Rectal smooth muscle tissue (tissue), 1 donor: ENCODE results near the gene ATAD5.

Experiments
- H3K27ac ChIP-seq: one replicate; pipeline ENCODE4 v1.7.0; 2013; ENCODE audit warnings: low read depth, low read length, inconsistent platforms
- H3K27me3 ChIP-seq: one replicate; pipeline ENCODE4 v1.7.0; 2013; ENCODE audit warnings: low read length; ENCODE audit not compliant: control insufficient read depth, insufficient read depth
- H3K36me3 ChIP-seq: one replicate; pipeline ENCODE4 v1.7.0; 2013; ENCODE audit warnings: low read length; ENCODE audit not compliant: control insufficient read depth, insufficient read depth
- H3K4me1 ChIP-seq: one replicate; pipeline ENCODE4 v1.7.0; 2013; ENCODE audit warnings: low read length; ENCODE audit not compliant: control insufficient read depth, insufficient read depth
- H3K4me3 ChIP-seq: one replicate; pipeline ENCODE4 v1.7.0; 2013; ENCODE audit warnings: low read length
- H3K9ac ChIP-seq: one replicate; pipeline ENCODE4 v1.7.0; 2013; ENCODE audit warnings: low read length

The ATAD5 gene

DNA sequence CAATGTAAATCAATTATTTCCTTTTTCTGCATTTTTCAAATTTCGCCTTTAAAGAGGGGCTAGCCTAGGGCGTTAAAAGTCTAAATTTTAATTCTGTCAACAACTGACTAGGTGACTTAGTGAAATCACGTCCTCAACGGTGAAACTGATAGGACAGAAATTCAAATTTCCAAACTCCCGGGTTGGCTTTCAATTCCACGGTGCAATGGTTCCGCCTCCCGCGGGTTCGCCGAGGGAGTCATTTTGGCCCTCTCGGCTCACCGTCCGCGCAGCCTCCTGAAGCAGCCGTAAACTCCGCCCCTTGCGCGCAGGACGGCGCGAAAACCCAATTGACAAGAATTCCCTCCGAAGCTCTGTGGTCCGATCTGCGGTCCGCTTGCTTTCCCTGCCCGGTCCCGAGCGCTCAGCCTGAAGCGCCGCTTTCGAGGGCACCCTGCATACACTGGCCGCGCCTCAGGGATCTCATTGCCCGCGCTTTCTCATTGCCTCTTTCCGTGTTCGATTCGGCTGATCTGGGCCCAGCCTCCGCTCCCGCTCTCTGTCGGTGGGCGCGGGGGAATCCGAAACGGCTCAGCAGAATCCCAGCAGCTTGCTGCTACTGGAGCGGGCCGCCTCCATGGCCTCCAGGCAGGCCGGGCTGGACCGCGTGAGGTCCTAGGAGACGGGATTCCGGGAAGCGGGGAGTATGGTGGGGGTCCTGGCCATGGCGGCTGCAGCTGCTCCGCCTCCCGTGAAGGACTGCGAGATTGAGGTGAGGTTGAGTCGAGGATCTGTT is at the start of gene ATAD5:
Gene ATAD5 (plus strand): TSS at position 304 of the 775 bp plus-strand sequence. CDS start 382 bp downstream, at position 686.
- Histone ChIP-seq H3K27me3 (no peaks in the 10 kb centered on the region), H3K4me3 (peak within 1 kb of the TSS; percentile 89), H3K9ac (peak within 1 kb of the TSS; percentile 60), H3K36me3 (no peaks in the 10 kb centered on the region), H3K27ac (no peak within 1 kb of the TSS), H3K4me1 (peaks cover 9% of the 10 kb centered on the region)

DNA sequence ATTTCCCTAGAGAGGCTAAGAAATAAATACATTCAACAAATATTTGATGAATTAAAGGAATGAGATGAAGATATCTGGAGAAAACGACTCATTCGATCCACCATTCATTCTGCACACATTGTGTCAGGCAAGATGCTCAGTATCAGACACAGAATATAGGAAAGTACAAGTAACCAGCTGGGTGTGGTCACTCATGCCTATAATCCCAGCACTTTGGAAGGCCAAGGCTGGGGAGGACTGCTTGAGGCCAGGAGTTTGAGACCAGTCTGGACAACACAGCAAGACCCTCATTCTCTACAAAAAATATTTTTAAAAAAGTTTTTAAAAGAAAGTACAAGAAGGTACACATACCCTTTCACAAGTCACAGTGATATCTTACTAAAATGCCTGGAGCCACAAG is 49.6 kb upstream of the ATAD5 start:
- Histone ChIP-seq H3K9ac (no peak overlapping the region), H3K27me3 (no peaks in the 10 kb centered on the region), H3K4me3 (no peak overlapping the region), H3K36me3 (peaks cover 2% of the 10 kb centered on the region), H3K4me1 (no peaks in the 10 kb centered on the region), H3K27ac (no peak overlapping the region)

DNA sequence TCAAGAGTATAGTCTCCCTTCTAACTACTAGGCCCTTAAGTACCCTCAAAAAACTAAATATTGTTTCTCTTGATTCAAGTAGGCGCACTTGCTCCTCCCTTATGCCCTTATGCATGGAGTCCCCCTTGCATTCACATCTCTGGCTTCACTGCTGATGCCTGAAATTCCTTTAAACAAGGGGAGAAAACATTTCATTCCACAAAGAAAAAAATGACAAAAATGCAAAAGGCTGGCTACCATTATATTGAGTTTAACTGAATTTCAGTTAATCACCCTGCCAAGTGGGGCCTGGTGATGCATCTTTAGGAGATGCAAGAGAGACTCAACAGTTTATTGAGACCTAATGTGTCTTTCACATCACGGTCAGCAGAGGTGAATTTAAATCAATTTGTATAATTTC is 42.8 kb upstream of the ATAD5 start:
- Histone ChIP-seq H3K4me1 (no peaks in the 10 kb centered on the region), H3K27ac (no peak overlapping the region), H3K36me3 (peaks cover 10% of the 10 kb centered on the region), H3K4me3 (no peak overlapping the region), H3K9ac (no peak overlapping the region), H3K27me3 (no peaks in the 10 kb centered on the region)

GRCh38 chr17:30790279-30790678 is 41.5 kb upstream of the ATAD5 start:
- no peaks in the 10 kb centered on the region for H3K4me1 ChIP-seq
- no peak overlapping the region for H3K9ac ChIP-seq
- H3K27ac ChIP-seq = no peak overlapping the region
- H3K4me3 ChIP-seq = no peak overlapping the region
- peaks cover 10% of the 10 kb centered on the region for H3K36me3 ChIP-seq
- H3K27me3 ChIP-seq = no peaks in the 10 kb centered on the region

DNA sequence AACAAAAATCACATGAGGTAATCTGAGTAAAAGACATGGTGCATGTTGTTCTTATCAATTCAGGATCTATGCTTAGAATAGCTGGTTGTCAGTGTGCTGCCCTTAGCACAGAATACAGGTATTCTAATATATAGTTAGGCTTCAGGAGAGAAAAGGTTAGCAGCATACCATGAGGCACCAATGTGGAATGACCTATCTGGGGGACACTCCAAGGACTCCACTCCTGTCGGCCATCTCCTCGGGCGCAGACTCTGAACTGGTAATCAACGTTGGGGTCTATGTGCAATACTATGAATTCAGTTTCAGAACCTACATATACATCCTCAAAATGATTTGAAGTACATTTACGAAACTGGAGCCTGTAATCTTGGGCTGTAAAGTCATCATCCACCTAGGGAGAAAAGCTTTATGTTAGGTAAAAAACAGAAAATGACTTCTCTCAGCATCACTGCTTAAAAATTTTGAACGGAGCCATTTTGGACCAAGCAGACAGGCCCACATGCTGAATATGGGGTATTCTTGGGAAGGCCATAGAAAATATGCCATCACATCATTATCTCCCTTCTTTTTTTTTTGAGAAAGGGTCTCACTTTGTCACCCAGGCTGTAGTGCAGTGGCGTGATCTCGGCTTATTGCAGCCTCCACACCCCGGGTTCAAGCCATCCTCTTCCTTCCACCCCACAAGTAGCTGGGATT is 38.3 kb upstream of the ATAD5 start:
- Histone ChIP-seq H3K9ac (no peak overlapping the region), H3K4me1 (no peaks in the 10 kb centered on the region), H3K27me3 (no peaks in the 10 kb centered on the region), H3K4me3 (no peak overlapping the region), H3K27ac (no peak overlapping the region), H3K36me3 (peaks cover 7% of the 10 kb centered on the region)

- no peak overlapping the region for H3K9ac ChIP-seq
- no peaks in the 10 kb centered on the region for H3K27me3 ChIP-seq
- no peak overlapping the region for H3K27ac ChIP-seq
- no peaks in the 10 kb centered on the region for H3K4me1 ChIP-seq
- H3K4me3 ChIP-seq = no peak overlapping the region
- H3K36me3 ChIP-seq = peaks cover 7% of the 10 kb centered on the region
Measured at GRCh38 chr17:30794372-30794771, 37.4 kb upstream of the ATAD5 start.

DNA sequence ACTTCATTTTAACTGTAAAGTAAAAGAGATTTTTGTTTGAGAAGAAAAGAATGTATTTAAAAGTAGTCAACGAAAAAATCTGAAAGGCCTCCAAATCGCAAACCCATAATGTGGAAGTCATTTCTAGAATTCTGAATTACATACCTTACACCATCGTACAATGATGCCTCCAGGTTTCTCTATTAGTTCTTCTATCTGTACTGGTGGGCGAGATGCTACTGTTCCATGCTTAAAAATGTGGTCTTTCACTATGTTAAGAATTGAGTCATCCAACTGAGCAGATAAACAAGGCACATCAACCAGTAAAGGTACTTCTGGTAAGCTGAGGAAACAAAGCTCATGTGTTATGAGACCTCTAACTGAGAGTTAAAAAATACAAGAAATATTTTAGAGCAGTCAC is 35.8 kb upstream of the ATAD5 start:
- Histone ChIP-seq H3K36me3 (peaks cover 4% of the 10 kb centered on the region), H3K4me1 (no peaks in the 10 kb centered on the region), H3K4me3 (no peak overlapping the region), H3K27me3 (no peaks in the 10 kb centered on the region), H3K27ac (no peak overlapping the region), H3K9ac (no peak overlapping the region)

GRCh38 chr17:30801671-30802070 is 30.1 kb upstream of the ATAD5 start:
- H3K4me1 ChIP-seq = no peaks in the 10 kb centered on the region
- H3K27me3 ChIP-seq = no peaks in the 10 kb centered on the region
- peaks cover 3% of the 10 kb centered on the region for H3K36me3 ChIP-seq
- no peak overlapping the region for H3K27ac ChIP-seq
- H3K4me3 ChIP-seq = no peak overlapping the region
- H3K9ac ChIP-seq = no peak overlapping the region

DNA sequence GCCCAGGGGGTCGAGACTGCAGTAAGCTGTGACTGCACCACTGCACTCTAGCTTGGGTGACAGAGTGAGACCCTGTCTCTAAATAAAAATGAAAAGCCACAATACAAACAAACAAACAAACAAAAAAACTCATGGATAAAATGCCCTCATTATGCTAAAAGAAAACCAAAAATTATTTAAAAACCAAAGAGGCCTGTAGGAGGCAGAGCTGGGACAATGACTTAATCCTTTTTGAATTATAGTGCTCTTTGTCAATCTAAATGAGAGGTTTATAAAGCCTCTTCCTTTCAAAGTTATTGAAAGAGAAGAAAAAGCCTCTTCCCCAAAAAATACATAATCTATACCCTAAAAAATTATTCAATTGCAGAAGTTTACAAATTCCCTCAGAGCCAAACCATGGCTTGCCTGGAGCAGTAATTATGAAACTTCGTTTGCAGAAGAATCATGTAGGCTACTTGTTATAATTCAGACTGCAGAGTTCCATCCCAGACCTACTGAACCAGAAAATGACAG is 25.8 kb upstream of the ATAD5 start:
- H3K27me3 ChIP-seq = no peaks in the 10 kb centered on the region
- peaks cover 5% of the 10 kb centered on the region for H3K36me3 ChIP-seq
- H3K4me3 ChIP-seq = no peak overlapping the region
- no peak overlapping the region for H3K9ac ChIP-seq
- no peaks in the 10 kb centered on the region for H3K4me1 ChIP-seq
- H3K27ac ChIP-seq = no peak overlapping the region

DNA sequence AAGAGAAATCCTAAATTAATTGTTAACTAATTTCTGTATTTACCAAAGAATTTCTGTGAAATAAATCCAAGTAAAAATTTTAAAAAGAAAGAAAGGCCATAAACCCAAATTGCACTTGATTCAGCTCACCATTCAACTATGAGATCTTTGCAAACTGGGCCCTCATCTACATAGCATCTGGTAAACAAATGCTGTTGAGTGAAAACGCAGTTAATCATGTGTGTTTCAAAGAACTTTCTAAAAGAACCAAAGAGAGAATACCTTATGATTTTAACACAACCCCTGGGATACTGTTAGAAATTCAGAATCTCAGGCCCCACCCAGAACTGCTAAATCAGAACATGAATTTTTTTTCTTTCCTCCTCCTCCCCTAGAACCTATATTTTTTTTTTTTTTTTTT is 23.9 kb upstream of the ATAD5 start:
- Histone ChIP-seq H3K9ac (no peak overlapping the region), H3K27me3 (no peaks in the 10 kb centered on the region), H3K27ac (no peak overlapping the region), H3K4me1 (no peaks in the 10 kb centered on the region), H3K36me3 (peaks cover 2% of the 10 kb centered on the region), H3K4me3 (no peak overlapping the region)

DNA sequence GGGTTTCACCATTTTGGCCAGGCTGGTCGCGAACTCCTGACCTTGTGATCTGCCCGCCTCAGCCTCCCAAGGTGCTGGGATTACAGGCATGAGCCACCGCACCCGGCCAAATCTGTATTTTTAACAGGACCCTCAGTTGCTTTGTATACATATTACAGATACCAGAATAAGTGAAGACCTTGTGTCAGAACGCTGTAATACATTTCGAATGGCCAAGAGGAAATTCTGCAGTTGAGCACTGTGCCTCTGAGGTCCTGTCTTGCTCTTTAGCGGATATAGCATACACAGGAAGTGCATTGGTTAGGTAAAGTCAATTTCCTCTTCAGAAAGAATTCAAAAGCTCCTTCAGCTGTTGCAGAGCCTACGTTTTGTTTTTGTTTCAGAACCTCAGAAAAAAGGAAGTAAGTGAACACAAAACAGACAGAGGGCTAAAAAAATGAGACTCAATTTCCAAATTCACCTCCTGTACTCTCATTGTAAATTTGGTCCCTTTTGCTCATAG is 22.9 kb upstream of the ATAD5 start:
- Histone ChIP-seq H3K9ac (no peak overlapping the region), H3K27ac (no peak overlapping the region), H3K4me1 (no peaks in the 10 kb centered on the region), H3K27me3 (no peaks in the 10 kb centered on the region), H3K4me3 (no peak overlapping the region), H3K36me3 (peaks cover 2% of the 10 kb centered on the region)

- H3K4me1 ChIP-seq = no peaks in the 10 kb centered on the region
- no peak overlapping the region for H3K27ac ChIP-seq
- H3K4me3 ChIP-seq = no peak overlapping the region
- H3K36me3 ChIP-seq = peaks cover 2% of the 10 kb centered on the region
- H3K27me3 ChIP-seq = no peaks in the 10 kb centered on the region
- no peak overlapping the region for H3K9ac ChIP-seq
Measured at GRCh38 chr17:30809867-30810266, 21.9 kb upstream of the ATAD5 start.
